Loucy (cell line): ENCODE results near the gene SPATA13.
A peak's percentile ranks its signal among the peaks of the same experiment; 100 is the strongest.
"Not testable (repeated sequence)": the region's sequence is repeated elsewhere in the genome, so short reads cannot be mapped to it uniquely, and the experiment has no call there.

ENCODE experiments used
- H2AFZ ChIP-seq: fragments of 200-600 bp; sonication (generic); 2 replicates; pipeline ENCODE4 v1.6.0; 2016; ENCODE audit warnings: antibody characterized with exemption, mild to moderate bottlenecking, low read length, moderate library complexity
- H3F3A ChIP-seq: fragments of 200-600 bp; 2 replicates; pipeline ENCODE4 v1.6.0; 2016; ENCODE audit warnings: antibody characterized with exemption, low read depth, mild to moderate bottlenecking
- H3K27me3 ChIP-seq: fragments of 200-600 bp; sonication (generic); 2 replicates; pipeline ENCODE4 v1.6.1; 2014; ENCODE audit warnings: low read length, mild to moderate bottlenecking; ENCODE audit not compliant: insufficient read depth, poor library complexity, severe bottlenecking
- H3K36me3 ChIP-seq: fragments of 200-600 bp; sonication (generic); 2 replicates; pipeline ENCODE4 v1.6.1; 2016; ENCODE audit warnings: low read length; ENCODE audit not compliant: insufficient read depth
- H3K4me1 ChIP-seq: fragments of 200-600 bp; sonication (generic); 2 replicates; pipeline ENCODE4 v1.5.1; 2014; ENCODE audit warnings: low read length, mild to moderate bottlenecking; ENCODE audit not compliant: insufficient read depth, poor library complexity, severe bottlenecking
- H3K4me2 ChIP-seq: fragments of 200-600 bp; sonication (generic); 2 replicates; pipeline ENCODE4 v1.6.0; 2014; ENCODE audit warnings: antibody characterized with exemption, low read length, low read depth, mild to moderate bottlenecking; ENCODE audit not compliant: poor library complexity, severe bottlenecking
- H3K4me3 ChIP-seq: fragments of 200-600 bp; sonication (generic); 2 replicates; pipeline ENCODE4 v1.5.1; 2014; ENCODE audit warnings: low read length, mild to moderate bottlenecking, mixed read lengths; ENCODE audit not compliant: poor library complexity, severe bottlenecking
- H3K79me2 ChIP-seq: fragments of 200-600 bp; sonication (generic); 2 replicates; pipeline ENCODE4 v1.6.1; 2014; ENCODE audit warnings: low read length; ENCODE audit not compliant: insufficient read depth
- H3K9ac ChIP-seq: fragments of 200-600 bp; sonication (generic); 2 replicates; pipeline ENCODE4 v1.6.0; 2014; ENCODE audit warnings: mild to moderate bottlenecking, low read depth, low read length, moderate library complexity; ENCODE audit not compliant: poor library complexity, severe bottlenecking
- H3K9me2 ChIP-seq: fragments of 200-600 bp; sonication (generic); replicated peaks from 2 replicates; pipeline ENCODE4 v1.6.1; 2016; ENCODE audit warnings: low read depth, low read length, mixed read lengths
- H3K9me3 ChIP-seq: fragments of 200-600 bp; sonication (generic); 2 replicates; pipeline ENCODE4 v1.6.1; 2014; ENCODE audit warnings: mild to moderate bottlenecking, antibody characterized with exemption, low read length, low read depth; ENCODE audit not compliant: insufficient read depth
- H4K20me1 ChIP-seq: fragments of 200-600 bp; sonication (generic); 2 replicates; pipeline ENCODE4 v1.6.0; 2014; ENCODE audit warnings: antibody characterized with exemption, low read length, mild to moderate bottlenecking; ENCODE audit not compliant: insufficient read depth, poor library complexity, severe bottlenecking
- CTCF ChIP-seq: fragments of 200-600 bp; sonication (generic); conservative IDR thresholded peaks from 2 replicates; pipeline ENCODE4 v1.5.1; 2014; ENCODE audit warnings: mild to moderate bottlenecking, antibody characterized with exemption, low read length
- EZH2phosphoT487 ChIP-seq: fragments of 200-600 bp; IDR thresholded peaks from 2 replicates; pipeline ENCODE4 v1.6.1; 2018; ENCODE audit warnings: antibody characterized with exemption, mild to moderate bottlenecking, moderate library complexity, borderline replicate concordance

The SPATA13 gene

DNA sequence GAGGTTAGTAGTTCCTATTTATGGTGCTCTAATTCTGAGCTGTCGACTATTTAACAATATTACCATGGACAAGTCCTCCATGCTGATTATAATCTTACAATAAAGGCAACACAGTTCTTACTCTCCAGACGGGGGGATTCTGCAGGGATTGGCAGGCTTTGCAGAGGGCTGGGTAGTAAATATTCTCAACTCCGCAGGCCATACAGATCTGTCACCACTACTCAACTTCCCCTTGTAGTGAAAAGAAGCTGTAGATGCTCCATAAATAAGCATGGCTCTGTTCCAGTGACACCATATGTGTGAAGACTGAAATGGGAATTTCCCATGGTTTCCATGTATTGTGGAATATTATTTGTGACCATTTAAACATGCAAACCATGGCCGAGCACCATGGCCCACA lies 158.4 kb downstream of the SPATA13 start:
- not testable (repeated sequence) for H3K4me3 ChIP-seq, H3K9me3 ChIP-seq, H3K9ac ChIP-seq, H3K27me3 ChIP-seq, H3K36me3 ChIP-seq, H3F3A ChIP-seq, H4K20me1 ChIP-seq, H3K9me2 ChIP-seq, H3K4me1 ChIP-seq, H2AFZ ChIP-seq, H3K79me2 ChIP-seq, H3K4me2 ChIP-seq

GRCh38 chr13:24319641-24320040 lies 159.1 kb downstream of the SPATA13 start:
- not testable (repeated sequence) for H3K79me2 ChIP-seq, H2AFZ ChIP-seq, H3K4me2 ChIP-seq, H3K27me3 ChIP-seq, H3F3A ChIP-seq, H3K4me3 ChIP-seq, H3K36me3 ChIP-seq, H3K4me1 ChIP-seq, H3K9ac ChIP-seq, H4K20me1 ChIP-seq, H3K9me2 ChIP-seq, H3K9me3 ChIP-seq

- H3K9me2 ChIP-seq, H4K20me1 ChIP-seq, H3K4me3 ChIP-seq, H3K9ac ChIP-seq, H2AFZ ChIP-seq, H3K36me3 ChIP-seq, H3K9me3 ChIP-seq, H3F3A ChIP-seq, H3K79me2 ChIP-seq, H3K4me2 ChIP-seq, H3K4me1 ChIP-seq, H3K27me3 ChIP-seq: not testable (repeated sequence)
These were observed 160.9 kb downstream of the SPATA13 start for GRCh38 chr13:24321416-24321815.

- TF ChIP-seq CTCF = peak; percentile 55
- not testable (repeated sequence) for H3K9me3 ChIP-seq, H3F3A ChIP-seq
These were observed 161.9 kb downstream of the SPATA13 start for GRCh38 chr13:24322470-24322869.

GRCh38 chr13:24323036-24323738 lies 162.7 kb downstream of the SPATA13 start:
- no peak overlapping the region for H3K4me2 ChIP-seq
- no peaks in the 10 kb centered on the region for H3K9me2 ChIP-seq
- H3K4me1 ChIP-seq = no peaks in the 10 kb centered on the region
- H3K9ac ChIP-seq = no peak overlapping the region
- no peak for TF ChIP-seq CTCF
- no peak for TF ChIP-seq EZH2phosphoT487
- no peaks in the 10 kb centered on the region for H3K27me3 ChIP-seq
- no peaks in the 10 kb centered on the region for H4K20me1 ChIP-seq
- no peaks in the 10 kb centered on the region for H3K36me3 ChIP-seq
- no peaks in the 10 kb centered on the region for H3K9me3 ChIP-seq
- H3K79me2 ChIP-seq = no peaks in the 10 kb centered on the region
- H3K4me3 ChIP-seq = no peak overlapping the region
- H2AFZ ChIP-seq = no peak overlapping the region
- H3F3A ChIP-seq = no peaks in the 10 kb centered on the region

More at GRCh38 chr13:24322470-24322869, 161.9 kb downstream of the SPATA13 start:
- not testable (repeated sequence) for H3K36me3 ChIP-seq, H3K9ac ChIP-seq, H3K27me3 ChIP-seq, H3K4me2 ChIP-seq, H2AFZ ChIP-seq, H4K20me1 ChIP-seq, H3K79me2 ChIP-seq, H3K4me1 ChIP-seq, H3K9me2 ChIP-seq, H3K4me3 ChIP-seq
